Hepatic stellate cell (primary cell): Measurements from ENCODE around the gene EPB41L4B.
A peak's percentile ranks its signal among the peaks of the same experiment; 100 is the strongest.
"Not testable (repeated sequence)": the region's sequence is repeated elsewhere in the genome, so short reads cannot be mapped to it uniquely, and the experiment has no call there.

ENCODE experiments used
- DNase-seq: peaks from one replicate; pipeline ENCODE4 v3.0.0; 2011; ENCODE audit warnings: low spot score

Gene EPB41L4B

DNA sequence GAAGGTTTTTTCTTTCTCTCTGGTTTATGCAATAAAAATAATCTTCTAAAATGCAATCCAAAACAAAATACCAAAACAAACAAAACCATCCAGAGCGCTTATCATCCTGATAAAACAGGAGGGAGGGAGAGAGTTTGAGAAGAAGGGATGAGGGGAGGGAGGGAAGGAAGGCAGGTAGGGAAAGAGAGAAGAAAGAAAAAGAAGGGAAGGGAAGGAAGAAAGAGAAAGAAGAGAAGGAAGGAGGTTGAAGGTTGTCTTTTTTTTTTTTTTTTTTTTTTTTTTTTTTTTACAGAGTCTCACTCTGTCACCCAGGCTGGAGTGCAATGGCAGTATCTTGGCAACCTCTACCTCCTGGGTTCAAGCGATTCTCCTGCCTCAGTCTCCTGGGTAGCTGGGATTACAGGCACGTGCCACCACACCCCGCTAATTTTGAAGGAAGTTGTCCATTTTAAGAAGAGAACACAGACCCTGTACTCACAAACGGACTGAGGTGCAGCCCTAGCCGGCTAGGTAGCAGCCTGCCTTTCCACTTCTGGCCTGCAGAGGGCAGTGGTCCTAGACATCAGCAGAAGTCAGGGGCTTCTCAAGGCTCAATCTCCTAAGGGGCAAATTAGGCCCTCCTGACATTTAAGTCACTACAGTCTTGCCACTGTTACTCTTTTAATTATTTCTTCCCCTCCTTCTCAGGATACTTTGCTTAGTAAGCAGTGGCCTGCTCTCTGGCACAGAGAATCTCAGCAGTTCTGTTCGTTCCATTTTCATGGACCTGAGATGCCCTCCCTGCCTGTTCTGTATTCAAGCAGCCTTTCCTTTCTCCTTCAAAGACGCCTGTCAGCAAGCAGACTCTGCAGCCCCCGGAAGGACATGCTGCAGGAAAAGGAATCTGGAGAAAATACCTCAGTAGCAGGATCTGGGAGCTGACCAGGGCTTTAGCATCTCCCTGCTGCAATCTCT is 76.4 kb downstream of the EPB41L4B start:
- DNase-seq, result peak; percentile 40

DNA sequence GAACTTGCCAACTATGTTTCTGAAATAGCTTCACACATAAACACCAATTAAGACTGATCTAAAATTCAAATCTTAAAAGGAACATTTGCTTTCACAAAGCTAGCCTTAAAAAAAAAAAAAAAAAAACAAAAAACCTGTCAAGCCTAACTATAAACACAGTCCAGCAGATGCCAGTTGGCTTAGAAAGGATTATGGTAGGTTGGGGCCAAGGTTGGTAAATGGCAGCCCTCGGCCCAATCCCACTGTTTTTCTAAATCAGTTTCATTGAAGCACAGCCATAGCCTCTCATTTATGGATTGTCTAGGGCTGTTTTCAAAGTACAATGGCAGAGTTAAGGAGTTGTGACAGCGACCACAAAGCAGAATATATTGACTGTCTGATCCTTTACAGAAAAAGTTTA is 78.1 kb downstream of the EPB41L4B start:
- DNase-seq, result no peak

DNA sequence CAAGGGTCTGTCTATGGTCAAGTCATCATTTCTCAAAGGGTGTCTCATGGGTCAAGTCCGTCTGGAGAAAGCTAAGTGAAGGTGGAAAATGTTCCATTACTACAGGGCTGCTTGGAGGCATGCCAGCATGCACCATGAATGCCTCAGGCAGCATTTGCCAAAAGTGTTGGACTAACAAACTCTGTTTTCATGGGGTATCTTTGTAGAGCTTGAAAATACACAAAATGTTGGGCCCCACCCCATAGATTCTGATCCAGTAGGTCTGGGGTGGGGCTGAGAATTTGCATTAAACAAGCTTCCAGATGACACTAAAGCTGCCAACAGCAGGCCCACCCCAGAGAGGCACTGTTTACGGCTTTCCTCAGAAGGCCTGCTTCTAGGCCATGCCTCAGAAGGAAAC is 78.8 kb downstream of the EPB41L4B start:
- DNase-seq, result no peak

DNA sequence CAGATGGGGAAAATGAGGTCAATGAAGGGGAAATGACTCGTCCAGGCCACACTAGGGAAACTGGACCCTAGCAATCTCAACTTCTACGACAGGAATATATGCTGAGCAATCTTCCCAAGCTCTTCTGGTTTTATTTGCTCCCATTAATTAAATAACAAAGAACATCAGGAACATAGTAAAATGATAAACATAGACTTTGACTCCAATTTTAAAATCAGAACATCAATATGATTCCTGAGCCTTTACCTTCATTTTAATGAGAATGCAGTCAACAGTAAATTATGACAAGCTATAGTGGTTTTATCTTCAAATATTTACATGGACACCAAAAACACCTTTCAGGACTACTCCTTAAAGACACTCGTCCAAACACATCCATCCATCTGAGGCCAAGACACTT is 79.7 kb downstream of the EPB41L4B start:
- no peak for DNase-seq

DNA sequence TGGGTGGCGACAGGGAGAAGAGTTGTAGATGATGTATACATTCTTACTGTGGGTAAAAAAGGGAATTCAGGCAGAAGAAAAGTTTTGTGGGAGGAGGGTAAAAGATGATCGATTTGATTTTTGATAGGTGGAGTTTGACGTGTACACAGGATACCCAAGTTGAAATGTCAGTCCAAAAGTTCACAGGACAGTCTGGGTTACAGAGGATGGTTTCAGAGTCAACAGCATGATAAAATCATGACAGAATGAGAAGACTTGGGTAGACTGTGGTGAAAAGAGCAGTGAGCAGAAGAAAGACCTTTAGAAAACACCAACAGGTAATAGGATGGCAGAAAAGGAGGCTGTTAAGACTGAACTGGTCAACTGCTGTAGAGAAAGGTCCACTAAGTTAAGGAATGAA is 81.6 kb downstream of the EPB41L4B start:
- DNase-seq, result no peak

DNA sequence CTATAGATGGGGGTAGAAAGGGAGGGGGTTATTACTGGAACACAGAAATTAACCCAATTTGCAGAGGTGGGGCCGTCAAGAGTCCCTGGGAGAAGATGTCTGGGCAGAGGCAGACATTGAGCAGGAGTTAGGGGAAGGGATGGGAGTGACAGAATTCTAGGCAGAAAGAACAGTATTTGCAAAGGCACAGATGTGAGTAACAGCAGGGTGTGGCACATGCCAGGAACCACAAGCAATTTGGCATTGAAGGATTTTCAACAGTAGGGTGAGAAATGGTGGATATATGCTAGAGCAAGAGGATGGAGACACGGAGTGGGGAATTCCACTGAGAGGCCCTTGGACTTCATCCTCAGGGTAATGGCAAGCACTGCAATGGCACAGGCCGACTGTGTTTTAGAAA is 82.2 kb downstream of the EPB41L4B start:
- no peak for DNase-seq

DNA sequence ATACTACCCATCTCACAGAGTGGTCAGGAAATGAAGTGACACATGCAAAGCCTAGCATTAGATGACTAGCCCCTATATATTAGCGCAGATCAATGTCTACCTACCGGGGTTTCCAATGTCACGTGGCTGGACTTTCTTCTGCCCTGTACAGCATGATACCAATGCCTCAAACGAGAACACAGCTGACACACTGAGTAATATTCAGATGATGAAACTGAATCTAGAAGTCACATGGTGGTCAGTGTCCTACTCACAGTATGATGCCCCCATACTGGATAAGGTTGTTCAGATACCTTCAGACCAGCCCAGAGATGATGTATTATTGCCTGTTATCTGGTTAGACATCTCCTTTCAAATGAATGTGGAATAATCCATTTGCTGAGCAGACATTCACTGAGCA is 82.7 kb downstream of the EPB41L4B start:
- DNase-seq, result no peak

DNA sequence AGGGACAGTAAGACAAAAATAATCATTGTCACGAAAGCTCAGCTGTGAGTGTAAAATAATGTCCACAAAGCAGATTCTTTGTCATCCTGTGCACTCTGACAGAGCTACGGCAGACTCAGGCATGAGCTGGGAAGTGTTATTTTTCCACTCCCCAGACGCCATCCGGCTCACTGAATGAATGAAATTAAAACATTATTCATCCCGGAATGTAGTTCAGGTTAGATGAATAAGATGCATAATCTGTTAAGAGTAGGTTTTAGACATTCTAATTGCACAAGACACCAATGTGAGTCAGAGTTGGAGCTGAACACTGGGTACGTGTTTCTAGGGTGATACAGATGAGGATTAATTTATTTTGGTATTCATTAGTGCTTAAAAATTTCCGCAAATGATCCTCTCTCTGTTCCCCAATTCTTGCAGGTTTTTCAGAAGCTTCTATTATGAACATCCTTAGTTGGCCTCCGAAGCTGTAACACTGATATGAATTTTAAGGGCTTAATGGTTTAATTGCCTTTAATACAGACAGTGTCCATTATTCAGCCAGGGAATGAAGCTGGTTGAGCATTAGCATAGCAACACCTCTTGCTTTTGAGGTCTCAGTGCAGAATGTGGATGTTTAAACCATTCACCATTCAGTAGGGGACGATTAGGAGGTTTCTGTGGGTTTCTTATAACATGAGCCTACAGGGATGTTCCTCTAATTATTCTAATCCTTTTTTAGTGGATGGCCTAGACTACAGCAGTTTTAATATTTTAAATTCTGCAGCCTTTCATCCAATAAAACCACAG is 88.2 kb downstream of the EPB41L4B start:
- DNase-seq, result no peak

DNA sequence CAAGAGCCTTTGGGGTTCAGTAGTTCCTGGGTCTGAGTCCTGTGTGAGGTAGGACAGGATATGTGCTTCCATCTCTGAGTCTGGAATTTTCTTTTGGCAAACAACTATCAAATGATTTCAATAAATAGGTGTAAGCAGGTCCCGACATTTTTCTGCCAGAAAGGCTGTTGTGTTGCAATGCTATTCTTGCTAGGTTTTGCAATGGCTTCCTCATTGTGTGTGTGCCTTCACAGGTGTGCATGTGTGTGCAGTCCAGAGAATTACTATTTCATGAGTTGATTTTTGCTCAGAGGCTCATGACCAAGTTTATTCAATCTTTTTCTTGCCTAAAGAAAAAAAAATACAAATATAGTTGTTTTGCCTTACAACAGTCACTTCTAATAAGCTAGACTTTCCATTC is 89.3 kb downstream of the EPB41L4B start:
- DNase-seq, result no peak

DNA sequence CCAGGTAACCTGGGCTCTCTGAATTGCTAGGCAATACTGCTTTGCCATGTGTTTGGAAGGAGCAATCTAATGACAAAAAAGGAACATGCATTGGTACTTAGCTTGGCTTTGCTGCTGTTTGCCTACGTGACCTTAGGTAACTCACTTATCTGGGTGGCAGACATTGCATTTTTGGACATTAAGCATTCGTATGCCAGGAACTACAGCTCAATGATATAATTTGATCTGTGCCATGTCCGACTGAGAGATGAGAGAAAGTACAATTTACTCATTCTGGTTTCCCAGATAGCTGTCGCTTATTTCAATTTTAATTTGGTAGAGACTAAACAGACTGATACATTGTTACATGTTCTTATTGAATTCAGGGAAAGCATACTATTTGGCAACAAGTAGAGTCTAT is 90.6 kb downstream of the EPB41L4B start:
- DNase-seq, result no peak

DNA sequence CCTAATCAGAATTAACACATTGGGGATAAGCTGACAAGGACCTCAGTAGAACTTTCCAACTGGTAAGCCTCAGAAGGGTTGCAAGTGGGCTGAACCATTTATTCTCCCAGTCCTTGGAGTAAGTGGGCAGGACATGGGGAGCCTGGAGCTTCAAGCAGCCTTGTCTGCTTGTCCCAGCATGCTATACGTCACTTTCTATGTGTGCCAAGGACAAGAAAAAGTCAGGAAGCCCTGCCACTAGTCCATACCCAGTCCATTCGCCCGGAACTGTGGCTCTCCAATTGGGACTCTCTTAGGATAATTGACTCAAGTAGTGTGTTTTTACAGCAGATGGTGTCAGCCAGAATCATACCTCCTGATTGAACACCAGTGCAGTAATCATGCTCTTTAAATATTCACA is 91.2 kb downstream of the EPB41L4B start:
- no peak for DNase-seq

DNA sequence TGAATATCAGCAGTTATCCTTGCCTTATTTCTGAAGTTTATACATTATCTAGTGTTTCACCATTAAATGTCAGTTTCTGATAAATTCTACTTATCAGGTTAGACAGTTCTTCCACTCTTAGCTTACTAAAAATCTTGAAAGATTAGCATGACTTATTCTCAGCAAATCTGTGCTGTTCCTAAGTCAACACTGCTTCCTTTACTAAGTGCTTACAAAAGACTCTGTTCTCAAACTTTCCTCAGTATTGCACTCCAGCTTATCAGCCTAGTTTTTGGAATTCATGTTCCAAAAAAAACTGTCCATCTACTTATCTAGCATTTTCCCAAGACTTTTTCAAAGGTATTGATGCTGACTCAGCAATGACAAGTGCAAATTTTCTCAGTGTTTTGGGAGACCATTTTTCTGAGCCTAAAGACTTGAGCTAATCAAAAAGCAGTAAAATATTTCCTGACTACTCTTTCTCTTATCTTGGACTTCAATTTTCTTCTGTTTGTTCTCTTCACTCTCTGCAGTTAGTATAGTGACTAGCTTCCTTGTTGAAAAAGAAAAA is 92.7 kb downstream of the EPB41L4B start:
- no peak for DNase-seq

DNA sequence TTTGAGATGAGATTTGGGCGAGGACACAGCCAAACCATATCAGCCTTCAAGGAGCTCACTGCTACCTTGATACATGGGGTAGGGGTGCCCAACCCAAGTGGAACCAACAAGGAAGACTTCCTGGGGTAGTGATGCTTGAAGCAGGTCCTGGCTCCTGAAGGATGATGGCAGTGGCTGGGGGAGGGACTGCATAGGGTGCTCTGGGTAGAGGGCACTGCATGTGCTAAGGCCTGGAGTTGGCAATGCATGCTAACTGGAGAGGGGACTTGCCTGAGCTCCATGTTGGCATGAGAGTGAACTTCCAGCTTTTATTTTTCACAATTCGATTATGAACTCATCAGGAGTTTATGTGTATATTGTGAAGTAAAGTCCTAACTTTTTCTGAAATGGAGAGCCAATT is 95.2 kb downstream of the EPB41L4B start:
- DNase-seq, result no peak

DNA sequence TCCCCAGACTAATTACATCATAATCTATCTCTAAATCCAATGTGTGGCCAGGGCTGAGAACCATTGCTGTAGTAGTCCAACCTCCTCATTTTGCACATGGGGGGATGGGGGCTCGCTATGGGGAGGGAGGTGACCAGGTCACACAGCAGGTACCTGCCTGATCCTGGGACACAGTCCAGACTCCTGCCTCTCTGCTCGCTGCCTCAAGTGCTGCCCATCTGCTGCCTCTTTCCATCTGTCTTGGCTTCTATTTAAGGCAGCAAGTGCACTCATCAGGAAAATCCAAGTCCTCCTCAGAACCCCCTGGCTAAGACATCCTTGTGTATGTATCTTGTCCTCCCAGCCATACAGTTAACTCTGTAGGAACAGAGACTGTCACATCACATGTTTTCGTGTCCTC is 96.1 kb downstream of the EPB41L4B start:
- no peak for DNase-seq

DNA sequence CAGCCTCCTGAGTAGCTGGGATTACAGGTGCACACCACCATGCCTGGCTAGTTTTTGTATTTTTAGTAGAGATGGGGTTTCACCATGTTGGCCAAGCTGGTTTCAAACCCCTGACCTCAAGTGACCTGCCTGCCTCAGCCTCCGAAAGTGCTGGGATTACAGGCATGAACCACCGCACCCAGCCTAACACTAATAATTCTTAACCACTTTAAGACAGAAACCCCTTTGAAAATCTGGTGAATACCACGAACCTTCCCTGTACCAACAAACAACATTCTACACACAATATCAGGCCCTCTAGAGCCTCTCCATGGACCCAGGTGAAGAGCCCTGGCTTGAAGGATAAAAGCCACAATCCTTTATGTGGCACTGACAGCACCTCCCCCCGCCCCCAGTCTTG is 102.6 kb downstream of the EPB41L4B start:
- not testable (repeated sequence) for DNase-seq

DNA sequence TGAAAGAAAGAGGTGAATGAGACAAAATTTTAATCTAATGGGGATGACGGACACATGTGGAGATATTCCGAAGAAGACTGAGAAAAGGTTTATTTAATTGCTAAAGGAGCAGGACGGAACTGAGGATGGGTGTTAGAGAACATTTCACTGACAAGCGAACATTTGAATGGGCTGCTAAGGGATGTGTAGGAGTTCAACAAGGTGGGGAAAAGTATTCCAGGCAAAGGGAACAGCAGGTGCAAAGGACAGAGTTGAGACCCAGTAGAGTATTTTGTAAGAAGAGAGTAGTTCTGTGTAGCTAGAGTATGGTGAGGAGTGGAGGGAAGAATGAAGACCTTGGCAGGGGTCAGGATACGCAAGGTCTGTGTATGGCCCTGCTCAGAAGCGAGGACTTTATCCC is 106.4 kb downstream of the EPB41L4B start:
- DNase-seq, result no peak

DNA sequence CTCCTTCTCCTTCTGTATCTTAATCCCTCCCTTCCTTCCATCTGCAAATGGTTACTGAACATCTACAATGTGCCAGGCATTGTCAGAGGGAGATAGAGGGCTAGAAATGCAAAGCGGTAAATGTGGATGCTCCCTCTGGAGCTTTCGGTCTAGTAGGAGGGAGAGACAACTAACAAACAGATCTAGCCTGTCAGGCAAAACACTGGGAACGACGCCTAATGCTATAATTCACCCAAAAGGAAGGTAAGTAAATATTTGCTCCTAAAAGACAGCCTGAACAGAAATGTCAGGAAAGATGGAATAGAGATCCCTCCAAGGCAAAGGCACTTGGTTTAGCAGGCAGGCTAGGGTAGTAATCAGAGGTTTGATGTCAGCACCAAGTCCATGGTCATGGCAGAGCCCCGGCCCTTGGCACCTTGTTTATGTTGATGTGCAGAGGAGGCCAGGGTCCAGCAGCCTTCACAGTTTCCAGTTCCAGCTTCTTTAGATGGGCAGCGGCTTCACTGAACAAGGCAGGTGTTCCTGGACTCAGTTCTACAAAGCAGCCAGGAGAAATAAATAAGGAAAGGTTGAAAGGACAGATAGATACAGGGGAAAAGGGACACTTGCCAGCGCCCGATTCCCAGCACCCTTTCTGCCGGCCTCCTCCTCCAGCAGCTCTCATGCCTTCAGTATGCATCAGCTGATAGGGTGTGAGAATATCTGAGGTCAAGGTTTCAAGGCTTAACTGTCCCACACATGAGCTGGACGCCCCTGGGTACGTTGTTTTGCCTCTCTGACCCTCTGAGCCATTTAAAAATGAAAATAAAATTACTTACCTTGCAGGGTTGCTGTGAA is 107.4 kb downstream of the EPB41L4B start:
- DNase-seq, result no peak

DNA sequence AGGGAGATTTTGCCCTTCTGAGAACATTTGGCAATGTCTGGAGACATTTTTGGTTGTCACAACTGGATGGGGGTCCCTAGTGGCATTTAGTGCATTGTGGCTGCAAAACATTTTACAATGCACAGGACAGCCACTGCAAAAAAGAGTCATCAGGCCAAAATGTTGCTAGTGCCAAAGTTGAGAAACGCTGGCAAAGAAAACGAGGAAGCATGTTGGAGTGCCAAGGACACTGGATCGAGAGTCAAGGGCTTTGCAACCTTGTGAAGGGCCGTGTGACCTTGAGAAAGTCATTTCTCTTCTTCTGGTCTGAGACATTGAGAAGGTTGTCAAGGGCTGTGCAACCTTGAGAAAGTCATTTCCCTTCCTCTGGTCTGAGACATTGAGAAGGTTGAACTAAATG is 108.1 kb downstream of the EPB41L4B start:
- DNase-seq, result no peak

DNA sequence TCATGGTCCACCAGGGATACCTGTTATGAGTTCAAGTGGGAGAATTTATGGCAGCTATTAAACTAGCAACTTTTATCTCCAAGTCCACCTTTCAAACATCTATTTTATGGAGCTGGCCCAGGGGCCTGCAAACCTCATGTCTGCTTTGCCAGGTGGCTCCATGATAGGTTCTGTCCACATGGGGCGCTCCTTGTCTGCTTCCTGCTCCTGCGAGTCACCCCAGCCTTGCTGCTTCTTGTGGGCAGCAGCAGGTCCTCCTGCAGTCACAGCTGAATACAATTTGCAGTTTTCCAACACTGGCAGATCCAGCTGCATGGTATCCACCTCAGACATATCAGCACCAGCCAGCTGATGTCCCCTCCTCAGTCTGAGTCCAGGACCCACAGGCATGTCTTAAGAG is 114.2 kb downstream of the EPB41L4B start:
- DNase-seq, result no peak

DNA sequence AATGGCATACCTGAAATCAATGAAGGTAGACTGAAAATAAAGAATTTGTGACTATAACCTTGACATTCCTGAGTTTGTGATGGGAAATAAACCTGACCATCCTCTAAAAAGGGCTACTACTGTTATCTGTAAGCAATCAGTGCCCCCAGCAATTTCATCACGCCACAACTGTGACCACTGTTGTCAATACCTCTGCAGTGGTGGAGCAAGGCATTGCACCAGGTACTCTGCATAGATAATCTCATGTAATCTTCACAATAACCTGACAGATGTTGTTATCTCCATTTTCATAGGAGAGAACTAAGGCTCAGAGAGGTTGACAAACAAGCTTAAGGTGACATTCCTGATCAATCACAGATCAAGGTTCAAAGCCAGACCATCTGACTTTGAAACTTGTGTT is 115.3 kb downstream of the EPB41L4B start:
- DNase-seq, result no peak

DNA sequence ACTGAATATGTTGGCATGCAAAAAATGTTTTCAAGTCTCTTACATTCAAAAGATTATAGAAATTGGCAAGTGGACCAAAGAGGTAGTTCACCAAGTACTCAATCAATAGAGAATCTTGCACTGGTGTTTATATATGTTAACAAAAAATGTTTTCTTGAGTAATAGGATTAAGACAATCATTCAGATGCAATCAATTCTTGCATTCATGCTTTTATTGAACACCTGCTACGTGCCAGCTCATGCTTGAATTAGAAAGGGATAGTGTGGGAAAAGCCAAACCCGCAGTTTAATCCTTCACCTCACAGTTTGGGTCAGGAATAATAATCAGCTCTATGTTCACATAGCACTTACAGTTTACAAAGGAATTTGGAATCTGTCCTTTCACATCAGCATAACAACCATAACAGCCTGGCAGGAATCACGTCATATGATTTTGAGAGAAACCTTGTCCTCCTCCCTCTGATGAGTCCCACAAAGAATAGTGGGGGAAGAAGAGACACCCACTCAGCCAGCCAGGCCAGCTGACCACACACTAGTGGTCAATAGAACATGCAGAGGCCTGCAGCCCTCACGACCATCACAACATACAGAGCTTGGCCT is 117.0 kb downstream of the EPB41L4B start:
- DNase-seq, result no peak

DNA sequence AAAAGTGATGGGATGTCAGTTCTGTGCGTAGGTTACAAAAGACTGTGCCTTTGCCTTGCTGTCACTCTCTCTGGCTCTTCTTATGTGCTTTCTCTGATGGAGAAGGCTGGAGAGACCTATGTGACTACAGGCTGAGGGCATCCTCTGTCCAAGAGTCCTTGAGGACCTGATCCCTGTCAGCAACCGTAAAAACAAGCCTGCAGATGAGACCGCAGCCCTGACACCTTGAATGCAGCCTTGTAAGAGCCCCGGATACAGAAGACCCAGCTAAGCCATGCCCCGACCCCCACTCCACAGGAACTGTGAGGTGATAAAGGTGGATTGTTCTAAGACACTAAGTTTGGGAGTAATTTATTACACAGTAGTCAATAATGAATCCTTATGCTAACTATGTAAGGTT is 121.2 kb downstream of the EPB41L4B start:
- DNase-seq, result no peak
